Activated CD8-positive, alpha-beta memory T cell treated with anti-CD3 and anti-CD28 coated beads, Interleukin-2, amount 50 U/mL, for 24 hours (primary cell): Measurements from ENCODE around the gene KLK4.

Experiments
- DNase-seq: peaks from one replicate; pipeline ENCODE4 v3.0.0-alpha.2; 2020; ENCODE audit errors: extremely low read depth

Gene KLK4

DNA sequence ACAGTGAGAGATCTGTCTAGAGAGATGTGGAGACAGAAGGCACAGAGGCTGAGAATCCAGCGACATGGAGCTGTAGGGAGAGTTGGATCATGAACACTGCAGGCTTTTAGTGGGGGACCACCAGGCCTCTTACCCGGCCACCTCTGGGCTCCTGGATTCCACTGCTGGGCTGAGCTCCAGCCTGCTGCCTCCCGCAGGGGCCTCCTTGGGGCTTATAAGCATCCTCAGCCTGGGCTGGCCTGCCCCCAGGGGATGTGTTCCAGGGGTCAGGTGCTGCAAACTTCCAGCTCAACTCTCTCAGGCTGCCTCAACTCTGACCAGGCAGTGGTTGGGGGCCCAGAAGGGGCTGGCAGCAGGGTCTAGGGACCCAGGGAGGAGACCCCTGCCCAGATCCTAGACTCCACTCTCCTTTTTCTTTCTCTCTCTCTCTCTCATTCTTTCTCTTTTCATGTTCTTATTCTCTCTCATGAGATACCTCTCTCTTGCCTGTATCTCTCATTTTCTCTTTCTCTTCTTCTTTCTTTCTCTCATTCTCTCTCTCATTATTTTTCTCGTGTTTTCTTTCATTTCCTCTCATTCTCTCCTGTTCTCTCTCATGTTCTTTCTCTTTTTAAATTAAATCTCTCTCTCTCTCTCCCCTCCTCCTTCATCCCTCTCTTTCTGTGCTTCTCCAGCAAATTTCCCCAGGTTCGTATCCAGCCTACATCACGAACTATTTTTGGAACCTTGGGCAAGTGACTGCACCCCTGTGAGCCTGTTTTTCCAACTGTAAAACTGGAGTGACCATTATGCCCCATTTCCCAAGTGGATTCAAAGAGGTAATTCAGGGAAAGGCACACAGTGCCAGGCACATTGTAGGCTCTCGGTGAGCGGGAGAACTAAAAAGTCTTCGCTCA lies at the start of gene KLK4:
Gene KLK4 (minus strand): TSS at position 190 of the 896 bp plus-strand sequence. CDS start 657 bp downstream, outside the sequence.
- DNase-seq = no peak

DNA sequence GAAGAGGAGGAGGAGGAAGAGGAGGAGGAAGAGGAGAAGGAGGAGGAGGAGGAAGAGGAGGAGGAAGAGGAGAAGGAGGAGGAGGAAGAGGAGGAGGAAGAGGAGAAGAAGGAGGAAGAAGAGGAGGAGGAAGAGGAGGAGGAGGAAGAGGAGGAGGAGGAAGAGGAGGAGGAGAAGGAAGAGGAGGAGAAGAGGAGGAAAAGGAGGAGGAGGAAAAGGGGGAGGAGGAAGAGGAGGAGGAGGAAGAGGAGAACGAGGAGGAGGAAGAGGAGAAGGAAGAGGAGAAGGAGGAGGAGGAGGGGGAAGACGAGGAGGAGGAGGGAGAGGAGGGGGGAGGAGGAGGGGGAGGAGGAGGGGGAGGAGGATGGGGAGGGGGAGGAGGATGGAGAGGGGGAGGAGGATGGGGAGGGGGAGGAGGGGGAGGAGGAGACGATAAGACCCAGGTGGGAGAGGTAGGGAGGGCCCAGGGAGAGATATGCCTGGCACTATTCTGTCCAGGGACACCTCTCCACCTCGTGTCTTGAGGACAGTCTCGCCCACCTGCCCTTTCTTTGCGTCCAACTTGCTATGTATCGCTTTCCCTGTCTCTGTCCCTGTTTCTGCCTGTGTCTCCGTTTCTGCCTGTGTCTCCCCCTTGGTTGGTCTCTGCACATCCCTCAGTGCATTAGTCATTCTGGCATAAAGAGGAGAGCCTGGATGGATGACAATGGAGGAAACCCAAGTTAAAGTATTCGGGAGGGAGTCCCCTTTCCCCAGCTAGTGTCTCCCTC lies 48.7 kb upstream of the KLK4 start:
- no peak for DNase-seq

- no peak for DNase-seq
Observed at GRCh38 chr19:50957587-50957986, 46.4 kb upstream of the KLK4 start.

DNA sequence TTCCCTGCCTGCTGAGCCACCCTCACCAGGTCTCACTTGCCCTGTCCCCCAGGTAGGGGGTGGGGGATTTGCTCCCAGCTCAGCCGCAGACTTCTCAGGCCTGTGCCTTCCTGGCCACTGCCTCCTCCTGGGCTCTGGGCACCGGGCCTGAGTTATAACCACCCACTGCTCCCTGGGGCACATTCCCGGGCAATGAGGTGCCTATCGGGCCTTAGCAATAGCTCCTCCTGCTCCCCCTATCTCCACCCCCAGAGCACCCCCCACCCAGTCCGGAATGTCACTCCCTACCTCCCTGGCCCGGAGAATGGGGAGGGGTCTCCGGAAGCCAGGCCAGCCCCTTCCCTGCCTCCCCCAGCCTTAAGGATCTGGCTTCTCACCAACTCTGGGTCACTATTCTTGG lies 41.7 kb upstream of the KLK4 start, which contains the start of gene KLK5:
Gene KLK5 (minus strand): TSS at position 129 of the 400 bp plus-strand sequence. CDS start 381 bp downstream, outside the sequence.
- DNase-seq = no peak

DNA sequence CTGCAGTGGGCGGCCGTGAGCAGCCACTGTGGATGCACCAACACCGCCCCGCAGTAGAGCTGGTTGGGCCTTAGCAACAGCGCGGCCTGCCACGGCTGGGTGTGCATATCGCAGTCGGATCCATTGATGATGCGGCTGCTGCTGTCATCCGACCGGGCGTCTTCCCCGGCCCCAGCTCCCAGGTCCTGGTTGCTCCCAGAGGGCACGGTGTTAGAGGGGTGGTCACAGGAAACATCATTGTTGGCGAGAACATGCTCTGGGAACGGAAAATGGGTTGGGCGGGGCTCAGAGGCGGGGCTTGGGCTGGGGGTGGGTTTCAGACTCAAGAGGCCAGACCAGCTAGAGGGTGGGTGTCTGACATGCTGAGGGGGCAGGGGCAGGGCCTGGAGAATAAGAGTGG lies 38.7 kb upstream of the KLK4 start:
- DNase-seq = no peak

DNA sequence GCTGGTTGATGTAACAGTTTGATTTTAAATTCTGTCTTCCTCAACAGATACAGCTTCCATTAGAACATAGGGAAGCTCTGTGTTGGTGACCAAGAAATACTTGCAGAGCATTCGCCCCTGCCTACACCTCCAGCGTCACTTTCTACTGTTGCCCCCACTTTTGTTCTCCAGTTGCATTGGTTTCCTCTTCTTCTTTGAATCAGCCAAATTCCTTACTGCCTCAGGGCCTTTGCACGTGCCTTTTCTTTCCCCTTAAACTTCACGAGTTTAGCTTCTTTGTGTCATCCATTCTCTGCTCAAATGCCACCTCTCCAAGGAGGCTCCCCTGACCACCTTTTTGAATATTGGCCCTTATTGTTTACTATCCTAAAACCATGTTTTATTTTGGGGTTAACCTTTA lies 35.9 kb upstream of the KLK4 start:
- DNase-seq = no peak

DNA sequence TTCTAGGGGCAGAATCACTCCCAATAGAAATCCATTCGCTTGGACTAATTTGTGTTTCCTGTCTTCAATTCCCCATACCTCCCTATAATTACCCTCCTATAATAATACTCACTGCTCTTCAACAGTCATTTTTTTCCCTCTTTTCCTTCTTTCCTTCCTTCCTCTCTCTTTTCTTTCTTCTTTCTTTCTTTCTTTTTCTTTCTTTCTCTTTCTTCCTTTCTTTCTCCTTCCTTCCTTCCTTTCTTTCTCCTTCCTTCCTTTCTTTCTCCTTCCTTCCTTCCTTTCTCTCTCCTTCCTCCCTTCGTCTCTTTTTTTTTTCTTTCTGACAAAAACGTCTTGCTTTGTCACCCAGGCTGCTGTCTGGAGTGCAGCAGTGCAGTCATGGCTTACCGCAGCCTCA lies 33.6 kb upstream of the KLK4 start:
- DNase-seq = no peak

- no peak for DNase-seq
Observed at GRCh38 chr19:50943074-50943828, 32.1 kb upstream of the KLK4 start.

- no peak for DNase-seq
Observed at GRCh38 chr19:50939596-50939995, 28.4 kb upstream of the KLK4 start.

DNA sequence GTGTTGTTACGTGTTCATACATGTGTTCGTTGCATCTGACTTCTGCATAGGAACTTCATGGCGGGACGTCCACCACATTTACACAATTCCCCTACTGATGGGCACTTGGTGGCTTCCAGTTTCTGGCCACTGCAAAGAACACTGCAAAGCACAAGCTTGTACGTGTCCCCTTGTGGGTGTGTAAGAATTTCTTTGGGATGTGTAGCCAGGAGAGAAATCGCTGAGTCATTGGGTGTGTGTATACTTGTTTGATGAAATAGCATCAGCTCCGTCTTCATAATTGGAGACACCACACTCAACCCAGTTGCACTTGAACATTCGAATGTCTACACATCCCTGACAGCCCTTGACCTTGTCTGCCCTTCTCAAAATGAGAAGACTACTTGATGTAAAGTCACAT lies 22.4 kb upstream of the KLK4 start:
- no peak for DNase-seq

DNA sequence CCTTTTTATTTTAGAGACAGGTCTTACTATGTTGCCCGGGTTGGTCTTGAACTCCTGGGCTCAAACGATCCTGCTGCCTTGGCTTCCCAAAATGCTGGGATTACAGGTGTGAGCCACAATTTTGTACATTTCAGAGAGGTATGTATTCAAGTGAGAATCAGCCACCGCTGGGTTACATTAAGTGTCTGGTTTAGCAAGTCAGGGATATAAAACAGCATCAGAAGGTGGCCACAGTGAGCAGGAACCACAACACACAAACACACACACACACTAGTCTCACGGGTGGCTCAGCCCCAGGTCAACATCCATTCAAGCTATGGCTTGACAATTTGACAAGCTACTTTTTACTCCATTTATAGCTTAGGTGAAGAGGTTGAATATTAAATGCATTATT lies 21.5 kb upstream of the KLK4 start:
- no peak for DNase-seq

- no peak for DNase-seq
Observed at GRCh38 chr19:50932018-50932689, 21.0 kb upstream of the KLK4 start.

GRCh38 chr19:50931023-50931422 lies 19.8 kb upstream of the KLK4 start:
- DNase-seq = no peak

- DNase-seq = no peak
Observed at GRCh38 chr19:50928831-50929230, 17.6 kb upstream of the KLK4 start.

DNA sequence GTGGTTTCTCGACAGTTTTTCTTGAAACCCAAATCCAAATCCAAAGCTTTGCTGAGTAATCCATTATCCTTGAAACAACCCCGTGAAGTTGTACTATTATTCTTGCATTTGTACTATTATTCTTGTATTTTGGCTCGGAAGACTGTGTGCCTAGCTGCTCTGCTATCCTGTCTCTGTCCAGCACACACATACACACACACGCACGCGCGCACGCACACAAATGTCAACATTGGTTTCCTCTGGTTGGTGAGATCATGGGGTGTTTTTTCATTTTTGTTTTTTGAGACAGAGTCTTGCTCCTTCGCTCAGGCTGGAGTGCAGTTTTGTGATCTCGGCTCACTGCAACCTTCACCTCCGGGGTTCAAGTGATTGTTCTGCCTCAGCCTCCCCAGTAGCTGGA lies 14.9 kb upstream of the KLK4 start:
- no peak for DNase-seq

DNA sequence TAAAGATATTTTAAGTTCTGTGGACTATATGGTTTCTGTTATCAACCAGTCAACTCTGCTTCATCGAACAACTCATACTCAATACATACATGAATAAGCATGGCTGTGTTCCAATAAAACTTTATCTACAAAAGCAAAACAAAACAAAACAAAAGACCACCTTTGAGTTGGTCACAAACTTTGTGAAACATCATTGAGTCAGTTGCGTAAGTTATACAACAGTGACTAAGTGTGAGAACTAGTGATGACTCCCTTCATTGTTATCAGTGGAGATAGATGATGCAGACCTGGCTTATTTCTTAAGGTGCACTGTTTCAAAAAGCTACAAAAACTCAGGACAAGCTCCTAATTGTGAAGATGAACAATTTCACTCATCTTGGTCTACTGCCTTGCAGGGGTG lies 14.5 kb upstream of the KLK4 start:
- DNase-seq = no peak

- DNase-seq = no peak
Observed at GRCh38 chr19:50924586-50924985, 13.4 kb upstream of the KLK4 start.

DNA sequence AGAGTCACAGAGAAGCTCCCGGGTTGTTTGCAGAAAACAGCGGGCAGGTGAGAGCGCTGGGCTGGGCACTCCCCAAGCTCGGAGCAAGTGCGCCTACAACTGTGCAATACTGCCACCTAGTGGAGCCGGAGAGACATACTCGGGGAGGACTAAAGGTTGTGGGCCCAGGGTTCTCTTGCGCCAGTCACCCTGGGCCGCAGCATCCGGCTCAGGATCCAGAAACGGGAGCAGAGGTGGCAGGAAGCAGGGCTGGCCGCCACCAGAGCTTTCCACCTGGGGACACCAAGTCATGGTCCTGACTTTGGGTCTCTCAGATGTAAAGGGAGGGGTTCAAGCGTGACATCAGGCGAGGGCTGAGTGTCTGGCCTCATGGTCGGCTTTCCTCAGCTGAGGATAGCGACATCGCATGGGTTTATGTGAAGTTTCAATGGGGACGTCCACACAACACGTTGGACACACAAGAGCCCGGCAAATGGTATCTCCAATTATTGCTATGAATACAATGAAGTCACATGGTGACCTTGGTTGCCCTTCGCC lies 11.2 kb upstream of the KLK4 start:
- DNase-seq = peak; percentile 49

- DNase-seq = no peak
Observed at GRCh38 chr19:50921426-50922316, 10.5 kb upstream of the KLK4 start.

DNA sequence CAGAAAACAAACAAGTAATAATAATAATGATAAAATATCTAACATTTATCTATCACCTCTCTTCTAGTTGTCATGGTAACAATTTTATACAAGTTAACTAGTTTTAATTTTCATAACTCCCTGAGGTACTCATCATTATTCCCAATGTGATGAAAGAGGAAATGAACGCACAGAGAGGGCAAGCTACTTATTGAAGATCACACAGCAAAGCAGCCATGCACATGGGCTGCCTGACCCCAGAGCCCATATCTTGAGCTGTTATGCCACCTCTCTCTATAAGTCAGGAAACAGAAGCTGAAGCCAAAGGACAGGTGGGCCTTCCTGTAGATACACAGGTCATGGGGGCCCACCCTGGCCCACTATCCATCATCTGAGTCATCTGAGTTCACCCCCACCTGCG lies 4.9 kb upstream of the KLK4 start:
- DNase-seq = no peak
